NCI-H446 (cell line): ENCODE measurements around the gene GNAI1.
A peak's percentile ranks its signal among the peaks of the same experiment; 100 is the strongest.

Experiments
- DNase-seq, 2 experiments: peaks; one replicate each; lab custom pipeline; 2025; lab: John Stamatoyannopoulos, UW

GNAI1 gene

GRCh38 chr7:80134536-80135308 lies at the start of gene GNAI1:
Gene GNAI1, plus strand, starts transcription at chr7:80134831. Its CDS starts 330 bp downstream, at chr7:80135161.
- DNase-seq, result peak in 1 of 2 experiments; percentile 83

GRCh38 chr7:80087051-80087770 lies 47.4 kb upstream of the GNAI1 start:
- no peak for DNase-seq

- no peak for DNase-seq
Measured at GRCh38 chr7:80087771-80088170, 46.9 kb upstream of the GNAI1 start.

- no peak for DNase-seq
Measured at GRCh38 chr7:80088705-80089104, 45.9 kb upstream of the GNAI1 start.

GRCh38 chr7:80089366-80089765 lies 45.3 kb upstream of the GNAI1 start:
- DNase-seq, result no peak

GRCh38 chr7:80093349-80093748 lies 41.3 kb upstream of the GNAI1 start:
- no peak for DNase-seq

- DNase-seq, result no peak
Measured at GRCh38 chr7:80095545-80095944, 39.1 kb upstream of the GNAI1 start.

GRCh38 chr7:80097756-80098155 lies 36.9 kb upstream of the GNAI1 start:
- no peak for DNase-seq

- DNase-seq, result no peak
Measured at GRCh38 chr7:80098795-80099194, 35.8 kb upstream of the GNAI1 start.

- no peak for DNase-seq
Measured at GRCh38 chr7:80100254-80100653, 34.4 kb upstream of the GNAI1 start.

- DNase-seq, result no peak
Measured at GRCh38 chr7:80105701-80106408, 28.8 kb upstream of the GNAI1 start.

GRCh38 chr7:80106498-80107113 lies 28.0 kb upstream of the GNAI1 start:
- DNase-seq, result no peak

- no peak for DNase-seq
Measured at GRCh38 chr7:80107278-80107677, 27.4 kb upstream of the GNAI1 start.

- no peak for DNase-seq
Measured at GRCh38 chr7:80110376-80110775, 24.3 kb upstream of the GNAI1 start.

GRCh38 chr7:80114159-80114558 lies 20.5 kb upstream of the GNAI1 start:
- no peak for DNase-seq

GRCh38 chr7:80124526-80125264 lies 9.9 kb upstream of the GNAI1 start:
- DNase-seq, result no peak

GRCh38 chr7:80127412-80128160 lies 7.0 kb upstream of the GNAI1 start:
- DNase-seq, result peak in 1 of 2 experiments; percentile 34

- DNase-seq, result no peak
Measured at GRCh38 chr7:80128918-80129317, 5.7 kb upstream of the GNAI1 start.

GRCh38 chr7:80129785-80130184 lies 4.8 kb upstream of the GNAI1 start:
- no peak for DNase-seq

- DNase-seq, result no peak
Measured at GRCh38 chr7:80131675-80132435, 2.8 kb upstream of the GNAI1 start.
